ENCODE measurements around the gene KYNU. TPM values are rescaled to one million over a fixed set of nuclear protein-coding genes. Genes with fewer than 3 reads are reported as not detected.
"Not testable (repeated sequence)": the region's sequence is repeated elsewhere in the genome, so short reads cannot be mapped to it uniquely, and the experiment has no call there.

KYNU gene
- total RNA-seq, 1 donor from 2014 or later = 0.67 TPM

DNA sequence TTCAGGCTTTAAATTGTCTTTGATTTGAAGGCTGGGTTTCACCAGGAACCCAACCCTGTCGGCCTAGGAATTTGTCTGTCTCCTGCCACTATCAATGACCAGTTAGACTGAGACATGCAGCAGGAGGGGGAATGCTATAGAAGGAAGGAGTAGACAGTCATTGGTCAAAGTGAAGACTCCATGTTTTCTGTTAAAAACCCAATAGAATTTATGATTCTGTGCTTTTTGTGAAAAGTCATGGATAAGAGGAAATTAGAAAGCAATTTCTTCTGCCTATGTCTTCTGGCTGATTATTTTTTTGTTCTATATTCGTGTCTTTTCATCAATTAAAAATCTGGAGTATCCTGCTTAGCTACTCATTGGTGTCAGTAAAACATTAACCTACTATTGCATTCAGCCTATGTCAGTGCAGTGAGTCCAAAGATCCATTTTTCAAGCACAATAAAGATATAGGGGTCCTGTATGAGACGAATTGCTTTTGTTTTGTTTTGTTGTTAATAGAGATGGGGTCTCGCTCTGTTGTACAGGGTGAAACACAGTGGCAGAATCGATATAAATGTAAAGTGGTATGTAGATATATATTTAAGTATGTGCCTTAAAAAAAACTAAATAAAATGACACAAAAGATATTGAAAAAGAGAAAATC is 7.9 kb upstream of the KYNU start:
- intact Hi-C loops (cut with DNase I) = no loop called here
- DNase-seq (ENCODE audit: low spot score) = no peak

DNA sequence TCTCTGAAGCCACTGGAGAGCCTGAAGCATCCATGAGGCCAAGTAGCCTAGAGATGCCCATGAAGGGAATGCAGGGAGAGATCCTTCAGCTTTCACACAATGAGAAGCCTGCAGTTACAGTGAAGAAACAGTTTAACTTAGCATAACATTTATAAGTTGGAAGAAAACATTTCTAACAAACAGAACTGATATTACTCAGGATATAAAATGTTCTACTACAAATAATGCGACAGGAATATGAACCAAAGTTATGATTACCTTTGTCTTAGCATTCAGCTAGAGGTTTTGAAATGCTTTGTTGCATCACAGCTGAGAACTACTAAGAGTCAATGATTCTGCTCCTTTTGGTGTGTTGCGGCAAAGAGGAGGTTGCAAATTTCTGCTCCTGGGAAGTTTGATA is 6.9 kb upstream of the KYNU start:
- no peak for DNase-seq (ENCODE audit: low spot score)
- intact Hi-C loops (cut with DNase I) = no loop called here

DNA sequence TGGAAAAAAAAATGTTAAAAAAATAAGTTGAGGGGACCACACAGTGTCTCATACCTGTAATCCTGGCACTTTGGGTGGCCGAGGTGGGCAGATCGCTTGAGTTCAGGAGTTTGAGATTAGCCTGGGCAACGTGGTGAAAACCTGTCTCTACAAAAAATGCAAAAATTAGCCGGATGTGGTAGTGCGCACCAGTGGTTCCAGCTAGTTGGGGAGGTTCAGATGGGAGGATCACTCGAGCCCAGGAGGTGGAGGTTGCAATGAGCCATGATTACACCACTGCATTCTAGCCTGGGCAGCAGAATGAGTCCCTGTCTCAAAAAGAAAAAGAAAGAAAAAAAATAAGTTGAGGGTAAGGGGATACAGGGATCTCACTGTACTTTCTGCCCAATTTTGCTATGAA is 6.1 kb upstream of the KYNU start:
- intact Hi-C loops (cut with DNase I) = no loop called here
- no peak for DNase-seq (ENCODE audit: low spot score)

DNA sequence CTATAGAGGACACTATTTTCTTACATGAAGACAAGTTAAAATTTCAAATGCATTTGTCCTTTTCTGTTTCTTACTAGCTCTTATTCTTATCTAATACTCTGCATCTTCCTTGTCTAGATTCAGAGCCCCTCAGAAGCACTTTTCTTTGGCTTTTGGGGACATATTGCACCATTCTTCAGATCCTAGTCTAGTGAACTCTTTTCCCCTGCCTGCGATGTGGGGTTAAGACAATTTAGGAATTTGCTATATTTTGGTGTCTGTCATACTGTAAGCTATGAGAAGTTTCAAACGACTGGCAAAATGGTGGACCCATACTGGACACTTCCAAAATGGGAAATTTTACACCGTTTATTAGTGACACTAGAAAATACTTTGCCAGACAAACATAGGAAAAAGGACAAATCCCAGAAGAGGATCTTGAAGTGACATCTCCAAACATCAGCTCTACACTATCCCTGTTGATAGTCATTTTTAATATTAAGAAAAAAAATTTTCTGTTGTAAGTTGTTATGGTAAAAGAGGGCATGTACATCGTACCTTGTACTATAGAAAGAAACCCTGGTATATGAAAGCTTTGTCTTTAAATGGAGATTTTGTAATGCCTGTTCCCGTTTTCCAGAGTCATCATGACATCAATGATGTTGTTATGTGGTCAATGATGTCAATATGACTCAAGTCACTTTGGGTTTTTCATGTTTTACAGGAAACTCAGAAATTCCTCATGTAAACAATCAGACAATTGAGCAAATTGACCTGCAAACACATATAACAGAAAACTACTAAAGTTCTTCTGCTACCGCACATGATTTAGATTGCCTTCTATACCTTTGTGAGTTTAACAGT is 4.4 kb upstream of the KYNU start:
- intact Hi-C loops (cut with DNase I) = no loop called here

DNA sequence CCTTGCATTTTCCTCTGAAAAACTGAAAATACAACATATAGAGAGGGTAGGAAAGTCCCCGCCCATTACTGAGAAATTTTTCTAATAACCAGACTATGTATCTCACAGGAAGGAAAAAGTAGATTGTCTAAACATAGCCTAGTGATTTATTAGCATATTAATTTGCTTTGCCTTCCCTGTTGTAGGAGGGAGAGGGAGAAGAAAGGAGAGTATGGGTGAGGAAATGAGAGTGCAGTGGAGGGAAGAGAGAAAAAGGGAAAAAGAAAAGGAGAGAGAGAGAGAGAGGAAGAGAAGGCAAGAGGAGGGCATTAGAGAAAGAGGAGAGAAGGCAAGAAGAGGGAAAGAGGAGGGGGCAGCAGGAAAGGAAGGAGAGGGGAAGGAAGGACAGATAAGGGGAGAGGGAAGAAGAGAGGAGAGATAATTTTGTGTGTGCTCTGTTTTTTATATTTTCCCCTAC is 3.6 kb upstream of the KYNU start:
- DNase-seq (ENCODE audit: low spot score) = no peak
- intact Hi-C loops (cut with DNase I) = no loop called here

More for the DNA sequence above, 4.4 kb upstream of the KYNU start:
- no peak for DNase-seq (ENCODE audit: low spot score)

DNA sequence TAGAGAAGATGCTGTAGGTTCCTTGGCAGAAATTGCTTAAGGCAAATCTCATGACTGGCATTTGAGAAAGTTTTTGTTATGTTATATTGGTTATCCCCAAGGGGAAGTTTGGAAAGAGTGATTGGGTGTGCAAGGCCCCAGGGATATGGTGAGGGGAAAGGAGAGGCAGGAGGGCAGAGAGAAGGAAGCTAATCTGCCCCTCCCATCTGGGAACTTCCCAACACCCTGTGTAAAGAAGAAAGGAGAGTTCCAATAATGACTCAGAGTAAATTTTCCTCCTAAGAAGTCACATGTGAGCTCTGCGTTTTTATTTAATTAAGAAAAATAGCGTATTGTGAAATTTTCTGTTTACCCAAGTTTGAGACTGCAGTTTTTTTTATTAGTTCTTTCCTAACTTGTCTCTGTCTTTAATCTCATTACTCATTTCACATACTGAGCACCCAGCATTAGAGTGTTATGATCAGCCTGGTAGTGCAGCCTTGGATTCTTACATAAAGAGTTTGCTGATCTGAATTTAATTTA is 3.1 kb upstream of the KYNU start:
- no peak for DNase-seq (ENCODE audit: low spot score)
- intact Hi-C loops (cut with DNase I) = no loop called here

DNA sequence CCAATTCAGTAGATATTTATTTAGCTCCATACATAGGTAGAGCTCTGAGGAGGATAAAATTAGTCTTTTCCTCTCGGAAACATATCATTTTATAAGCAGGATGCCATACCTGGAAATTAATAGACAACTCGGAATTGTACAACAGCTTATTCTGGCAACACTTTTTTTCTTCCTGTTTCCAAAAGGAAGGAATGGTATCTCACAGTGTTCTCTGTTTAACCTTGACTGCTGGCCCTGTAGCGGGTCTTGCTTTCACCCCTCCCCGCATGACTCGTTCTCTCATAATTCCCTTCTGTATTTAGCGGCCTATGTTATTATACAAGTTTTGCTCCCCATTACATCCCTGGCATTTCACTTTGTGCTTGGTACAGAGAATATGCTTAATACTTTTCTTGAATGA is 2.5 kb upstream of the KYNU start:
- intact Hi-C loops (cut with DNase I) = no loop called here
- no peak for DNase-seq (ENCODE audit: low spot score)

DNA sequence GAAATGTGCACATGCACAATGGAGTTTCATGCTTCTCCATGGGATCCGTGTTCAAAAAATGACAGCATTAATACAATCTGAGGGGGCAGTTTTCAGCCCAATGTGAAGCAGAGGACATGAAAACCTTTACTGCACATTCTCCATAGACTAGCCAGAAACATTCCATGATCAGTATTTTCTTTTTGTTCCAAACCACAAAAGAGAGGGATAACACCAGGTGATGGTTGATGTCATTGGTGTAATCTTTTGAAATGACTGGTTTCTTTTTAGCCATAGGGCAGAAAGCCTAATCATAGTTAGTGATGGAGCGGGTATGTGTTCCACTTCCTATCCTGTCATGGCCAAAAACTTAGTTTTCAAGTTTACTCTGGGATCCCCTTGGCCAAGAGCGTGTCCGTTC is 1.8 kb upstream of the KYNU start:
- DNase-seq (ENCODE audit: low spot score) = no peak
- intact Hi-C loops (cut with DNase I) = no loop called here

DNA sequence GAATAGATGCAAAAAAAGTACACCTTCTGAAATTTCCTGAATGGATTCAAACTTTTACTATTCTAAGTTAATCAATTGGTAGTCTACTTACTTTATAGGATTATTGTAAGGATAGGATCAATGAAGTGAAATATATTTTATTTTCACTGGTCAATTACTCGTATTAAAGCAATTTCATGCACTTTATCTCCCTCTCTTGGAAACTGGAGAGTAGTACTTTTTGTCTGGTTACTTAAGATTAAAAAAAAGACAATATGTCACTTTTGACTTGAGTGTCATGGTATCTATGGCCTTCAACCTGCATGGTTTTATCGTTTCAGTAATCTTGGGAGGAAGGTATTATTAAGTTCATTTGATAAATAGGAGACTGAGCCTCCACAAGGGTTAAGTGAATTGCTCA is 1.0 kb upstream of the KYNU start:
- intact Hi-C loops (cut with DNase I) = no loop called here
- no peak for DNase-seq (ENCODE audit: low spot score)

DNA sequence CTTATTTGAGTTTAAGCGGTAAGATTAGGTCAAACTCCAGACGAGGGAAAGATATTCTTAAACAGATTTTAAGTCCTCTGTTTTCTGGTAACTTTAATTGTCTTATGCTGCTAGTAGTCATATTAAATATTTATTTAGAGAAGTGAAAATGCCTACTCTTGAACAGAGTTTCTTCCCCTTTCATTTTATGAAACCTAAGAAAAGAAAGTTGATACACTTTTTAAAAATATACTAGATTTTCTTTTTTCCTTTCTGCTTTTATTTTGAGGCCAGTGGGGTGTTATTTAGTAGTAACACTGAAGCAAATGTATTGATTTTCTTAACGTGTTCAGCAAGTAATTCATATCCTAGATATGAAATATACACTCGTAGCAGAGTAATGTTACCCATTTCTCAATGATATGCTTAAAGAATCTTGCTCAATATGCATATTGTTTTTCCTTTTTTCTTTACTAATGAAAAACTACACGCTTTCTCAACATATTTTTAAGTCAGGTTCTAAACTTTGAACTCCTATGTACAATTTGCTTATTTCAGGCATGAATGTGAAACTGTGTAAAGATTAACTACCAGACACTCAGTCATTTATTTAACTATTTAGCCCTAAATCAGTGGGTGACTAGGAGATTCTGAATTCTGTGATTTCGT is 691 bp downstream of the KYNU start:
- DNase-seq (ENCODE audit: low spot score) = no peak
- intact Hi-C loops (cut with DNase I) = no loop called here

DNA sequence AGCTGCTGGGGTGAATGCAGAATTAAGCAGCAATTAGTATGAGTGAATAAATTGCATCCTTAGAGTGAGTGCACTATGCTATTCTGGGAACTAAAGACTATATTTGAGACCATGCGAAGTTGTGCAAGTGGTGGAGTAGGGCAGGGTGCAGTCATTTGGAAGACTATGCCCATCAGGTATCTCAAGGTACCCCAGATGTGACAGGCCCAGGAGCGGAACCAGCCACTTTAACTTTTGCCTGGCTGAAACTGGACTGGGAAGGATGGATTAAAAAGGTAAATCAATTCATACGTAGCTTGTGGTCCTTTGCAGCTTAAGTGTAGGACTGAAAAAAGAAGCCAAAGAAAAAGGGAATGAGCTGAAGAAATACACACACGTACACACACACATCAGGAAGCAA is 1.7 kb downstream of the KYNU start:
- DNase-seq (ENCODE audit: low spot score) = no peak
- intact Hi-C loops (cut with DNase I) = no loop called here

DNA sequence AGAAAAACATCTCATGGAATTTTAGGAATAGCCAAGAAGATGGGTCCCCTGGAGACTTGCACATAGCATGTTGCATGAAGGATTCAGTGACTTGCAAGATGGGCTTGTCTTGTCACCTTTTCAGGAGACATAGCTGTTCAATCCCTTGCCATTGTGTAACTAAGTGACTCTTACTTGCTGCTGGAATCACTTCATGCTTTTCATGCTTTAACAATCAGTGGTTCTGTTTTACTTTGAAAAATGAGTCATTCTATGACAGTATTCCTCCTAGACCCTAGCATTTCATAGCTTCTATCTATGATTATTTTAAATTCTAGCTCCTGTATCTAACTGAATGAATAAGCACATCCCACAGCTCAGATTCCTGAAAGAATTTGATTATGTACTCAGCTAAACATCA is 2.8 kb downstream of the KYNU start:
- intact Hi-C loops (cut with DNase I) = no loop called here

DNA sequence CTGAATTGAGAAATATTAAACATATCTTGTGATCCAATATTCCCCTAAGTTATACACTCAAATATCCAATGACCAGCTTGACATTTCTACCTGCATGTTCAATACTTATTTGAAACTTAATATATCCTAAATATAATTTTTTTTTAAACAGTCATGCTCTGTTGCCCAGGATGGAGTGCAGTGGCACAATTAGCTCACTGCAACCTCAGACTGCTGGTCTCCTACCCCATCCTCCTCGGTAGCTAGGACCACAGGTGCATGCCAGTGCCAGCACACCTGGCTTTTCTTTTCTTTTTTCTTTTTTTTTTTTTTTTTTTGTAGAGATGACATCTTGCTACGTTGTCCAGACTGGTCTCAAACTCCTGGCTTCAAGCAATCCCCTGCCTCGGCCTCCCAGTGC is 4.2 kb downstream of the KYNU start:
- intact Hi-C loops (cut with DNase I) = no loop called here
- no peak for DNase-seq (ENCODE audit: low spot score)

More for the DNA sequence above, 2.8 kb downstream of the KYNU start:
- no peak for DNase-seq (ENCODE audit: low spot score)

DNA sequence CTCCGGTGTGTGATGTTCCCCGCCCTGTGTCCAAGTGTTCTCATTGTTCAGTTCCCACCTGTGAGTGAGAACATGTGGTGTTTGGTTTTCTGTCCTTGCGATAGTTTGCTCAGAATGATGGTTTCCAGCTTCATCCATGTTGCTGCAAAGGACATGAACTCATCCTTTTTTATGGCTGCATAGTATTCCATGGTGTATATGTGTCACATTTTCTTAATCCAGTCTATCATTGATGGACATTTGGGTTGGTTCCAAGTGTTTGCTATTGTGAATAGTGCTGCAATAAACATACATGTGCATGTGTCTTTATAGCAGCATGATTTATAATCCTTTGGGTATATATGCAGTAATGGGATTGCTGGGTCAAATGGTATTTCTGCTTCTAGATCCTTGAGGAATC is 5.0 kb downstream of the KYNU start:
- intact Hi-C loops (cut with DNase I); DNase-seq (ENCODE audit: low spot score): not testable (repeated sequence)

DNA sequence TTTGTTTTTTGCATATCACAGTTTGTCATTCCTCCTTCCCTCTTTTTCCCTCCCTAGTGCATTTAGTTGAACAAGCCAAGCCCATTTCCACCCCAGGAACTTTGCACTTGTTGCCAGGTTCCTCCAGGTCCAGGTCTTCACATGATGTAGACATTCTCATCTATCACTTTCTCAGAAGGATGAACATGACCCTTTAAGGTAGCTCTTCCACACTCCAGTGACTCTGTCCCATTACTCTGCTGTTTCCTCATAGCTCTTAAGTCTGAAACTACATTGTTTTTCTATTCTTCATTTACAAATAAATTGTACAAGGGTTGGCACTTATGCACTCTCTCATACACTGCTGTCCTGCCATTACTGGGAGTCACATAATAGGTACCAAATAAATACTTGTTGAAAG is 6.1 kb downstream of the KYNU start:
- intact Hi-C loops (cut with DNase I) = no loop called here

DNA sequence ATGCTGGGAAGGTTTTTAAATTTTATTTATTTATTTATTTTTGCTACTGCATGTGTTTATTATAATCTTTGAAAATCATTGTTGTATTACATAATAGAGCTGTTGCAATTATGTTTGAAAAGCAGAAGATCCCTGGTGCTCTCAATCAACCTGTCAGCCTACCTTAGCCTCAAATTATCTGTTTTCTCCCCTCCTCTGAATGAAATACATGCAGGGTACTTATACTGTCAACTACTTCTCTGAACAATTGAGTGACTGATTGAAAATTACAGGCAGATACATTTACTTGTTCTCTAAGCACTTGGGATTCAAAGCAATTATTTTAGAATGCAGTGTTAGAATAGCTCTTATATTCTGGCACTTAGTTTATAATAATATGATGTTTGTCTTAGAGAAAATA is 8.1 kb downstream of the KYNU start:
- intact Hi-C loops (cut with DNase I) = no loop called here
- no peak for DNase-seq (ENCODE audit: low spot score)

More for the DNA sequence above, 6.1 kb downstream of the KYNU start:
- no peak for DNase-seq (ENCODE audit: low spot score)

DNA sequence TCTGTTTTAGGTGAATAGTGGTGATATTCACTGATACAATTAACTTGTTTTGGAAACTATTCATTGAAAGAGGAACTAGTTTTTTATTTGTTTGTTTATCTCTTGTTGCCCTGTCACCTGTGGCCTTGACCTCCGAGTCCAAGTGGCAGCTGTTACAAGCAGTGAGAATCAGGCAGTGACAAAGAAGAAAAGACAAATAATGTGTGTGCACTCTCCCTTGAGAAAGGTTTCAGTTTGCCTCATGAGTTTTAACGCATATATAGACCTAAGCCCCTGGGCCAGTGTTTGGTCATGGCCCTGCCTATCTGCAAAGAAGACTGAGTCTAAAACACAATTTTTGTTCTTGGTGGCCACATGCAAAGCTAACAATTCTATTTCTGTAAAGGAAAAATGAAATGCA is 15.3 kb downstream of the KYNU start:
- intact Hi-C loops (cut with DNase I) = no loop called here
- DNase-seq (ENCODE audit: low spot score) = no peak

DNA sequence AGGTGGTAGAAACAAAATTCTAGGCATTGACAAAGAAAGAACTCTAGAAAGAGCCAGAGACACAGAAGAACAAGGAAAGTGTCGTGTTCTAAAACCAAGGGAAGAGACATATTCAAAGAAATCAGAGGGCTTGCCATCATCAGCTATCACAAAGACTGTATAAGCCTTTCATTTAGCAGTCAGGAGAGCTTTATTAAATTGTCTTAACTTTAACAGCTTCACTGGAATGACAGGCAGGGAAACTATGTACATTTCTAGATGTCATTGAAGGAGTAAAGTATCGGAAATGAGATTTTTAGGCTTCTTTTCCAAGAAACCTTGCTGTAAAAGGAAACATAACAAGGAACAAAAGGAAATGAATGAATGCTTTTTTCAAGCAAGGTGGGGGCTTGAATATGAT is 15.8 kb downstream of the KYNU start:
- intact Hi-C loops (cut with DNase I) = no loop called here

DNA sequence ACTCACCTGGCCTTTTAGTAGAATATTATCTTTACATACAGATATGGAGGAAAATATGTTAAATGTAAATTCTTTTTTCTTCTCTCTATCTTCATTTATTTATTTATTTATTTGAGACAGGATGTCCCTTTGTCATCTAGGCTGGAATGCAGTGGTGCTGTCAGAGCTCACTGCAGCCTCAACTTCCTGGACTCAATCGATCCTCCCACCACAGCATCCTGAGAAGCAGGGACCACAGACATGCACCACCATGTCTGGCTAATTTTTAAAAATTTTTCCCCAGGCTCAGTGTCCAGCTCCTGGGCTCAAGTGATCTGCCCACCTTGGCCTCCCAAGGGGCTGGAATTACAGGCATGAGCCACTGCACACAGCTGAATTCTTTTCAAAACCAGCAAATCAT is 20.3 kb downstream of the KYNU start:
- intact Hi-C loops (cut with DNase I) = no loop called here
- DNase-seq (ENCODE audit: low spot score) = no peak

More for the DNA sequence above, 15.8 kb downstream of the KYNU start:
- DNase-seq (ENCODE audit: low spot score) = no peak

DNA sequence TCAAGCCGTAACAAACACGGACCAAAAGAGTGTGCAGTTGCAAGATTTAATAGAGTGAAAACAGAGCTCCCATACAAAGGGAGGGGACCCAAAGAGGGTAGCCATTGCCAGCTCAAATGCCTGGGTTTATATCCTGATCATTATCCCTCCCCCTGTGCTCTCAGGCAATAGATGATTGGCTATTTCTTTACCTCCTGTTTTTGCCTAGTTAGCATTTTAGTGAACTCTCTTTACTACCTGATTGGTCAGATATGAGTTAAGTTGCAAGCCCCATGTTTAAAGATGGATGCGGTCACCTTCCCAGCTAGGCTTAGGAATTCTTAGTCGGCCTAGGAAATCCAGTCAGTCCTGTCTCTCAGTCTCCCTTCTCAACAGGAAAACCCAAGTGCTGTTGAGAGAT is 22.9 kb downstream of the KYNU start:
- intact Hi-C loops (cut with DNase I); DNase-seq (ENCODE audit: low spot score): not testable (repeated sequence)

Data from cardiac septum (tissue), 1 donor.